Hepatic stellate cell (primary cell): ENCODE data around the gene TLR4.

Source experiments
- DNase-seq: peaks from one replicate; pipeline ENCODE4 v3.0.0; 2011; ENCODE audit warnings: low spot score

Gene TLR4

DNA sequence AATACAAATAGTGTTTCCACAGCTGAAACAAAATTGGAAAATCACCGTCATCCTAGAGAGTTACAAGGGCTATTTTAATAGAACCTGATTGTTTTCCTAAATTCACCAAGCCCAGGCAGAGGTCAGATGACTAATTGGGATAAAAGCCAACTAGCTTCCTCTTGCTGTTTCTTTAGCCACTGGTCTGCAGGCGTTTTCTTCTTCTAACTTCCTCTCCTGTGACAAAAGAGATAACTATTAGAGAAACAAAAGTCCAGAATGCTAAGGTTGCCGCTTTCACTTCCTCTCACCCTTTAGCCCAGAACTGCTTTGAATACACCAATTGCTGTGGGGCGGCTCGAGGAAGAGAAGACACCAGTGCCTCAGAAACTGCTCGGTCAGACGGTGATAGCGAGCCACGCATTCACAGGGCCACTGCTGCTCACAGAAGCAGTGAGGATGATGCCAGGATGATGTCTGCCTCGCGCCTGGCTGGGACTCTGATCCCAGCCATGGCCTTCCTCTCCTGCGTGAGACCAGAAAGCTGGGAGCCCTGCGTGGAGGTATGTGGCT, at the start of gene TLR4:
Gene TLR4, plus strand, starts transcription at position 380 of the 552 bp plus-strand sequence. Its CDS starts 70 bp downstream, at position 450.
- DNase-seq = no peak

DNA sequence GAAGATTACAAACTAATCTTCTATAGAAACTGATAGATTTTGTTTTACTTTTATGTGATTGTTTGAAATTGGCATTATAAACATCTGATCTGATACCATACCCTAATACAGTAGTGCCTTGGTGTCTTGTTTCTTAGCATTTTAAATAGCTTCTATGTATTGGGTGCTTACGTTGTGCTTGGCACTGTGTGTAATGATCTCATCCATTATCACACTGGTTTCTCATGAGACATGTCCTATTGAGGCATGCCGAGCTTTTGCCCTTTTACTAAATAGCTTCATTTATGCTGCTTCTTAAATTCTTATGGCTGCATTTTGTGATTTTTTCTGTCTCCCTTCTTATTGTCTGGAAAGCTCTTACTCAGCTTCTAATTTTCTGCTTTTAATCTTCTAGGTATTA, 48.2 kb upstream of the TLR4 start:
- no peak for DNase-seq

- DNase-seq = no peak
Measured at GRCh38 chr9:117662651-117663050, 41.6 kb upstream of the TLR4 start.

- no peak for DNase-seq
Measured at GRCh38 chr9:117664419-117664818, 39.8 kb upstream of the TLR4 start.

GRCh38 chr9:117665601-117666385, 38.4 kb upstream of the TLR4 start:
- DNase-seq = no peak

GRCh38 chr9:117671468-117671867, 32.7 kb upstream of the TLR4 start:
- DNase-seq = no peak

- DNase-seq = peak; percentile 14
Measured at GRCh38 chr9:117672369-117672768, 31.8 kb upstream of the TLR4 start.

DNA sequence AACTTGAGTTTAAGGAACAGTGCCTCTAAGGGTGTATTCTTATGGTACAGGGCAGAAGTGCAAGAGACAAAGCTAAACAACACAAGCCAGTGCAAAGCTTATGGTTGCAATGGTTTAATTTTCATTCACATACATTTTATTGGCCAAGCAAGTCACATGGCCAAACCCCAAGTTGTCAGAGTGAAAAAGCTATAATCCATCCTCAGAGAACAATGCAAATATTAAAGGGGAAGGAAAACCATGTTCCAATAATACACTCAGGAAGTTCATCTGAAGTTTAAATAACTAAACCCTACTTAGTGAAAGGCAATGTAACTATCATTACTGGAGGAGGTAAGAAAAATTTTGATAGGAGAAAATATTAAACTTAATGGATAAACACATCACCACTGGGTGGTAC, 26.6 kb upstream of the TLR4 start:
- no peak for DNase-seq

GRCh38 chr9:117678871-117679270, 25.3 kb upstream of the TLR4 start:
- no peak for DNase-seq

GRCh38 chr9:117679416-117679815, 24.8 kb upstream of the TLR4 start:
- no peak for DNase-seq

GRCh38 chr9:117681888-117682287, 22.3 kb upstream of the TLR4 start:
- no peak for DNase-seq

DNA sequence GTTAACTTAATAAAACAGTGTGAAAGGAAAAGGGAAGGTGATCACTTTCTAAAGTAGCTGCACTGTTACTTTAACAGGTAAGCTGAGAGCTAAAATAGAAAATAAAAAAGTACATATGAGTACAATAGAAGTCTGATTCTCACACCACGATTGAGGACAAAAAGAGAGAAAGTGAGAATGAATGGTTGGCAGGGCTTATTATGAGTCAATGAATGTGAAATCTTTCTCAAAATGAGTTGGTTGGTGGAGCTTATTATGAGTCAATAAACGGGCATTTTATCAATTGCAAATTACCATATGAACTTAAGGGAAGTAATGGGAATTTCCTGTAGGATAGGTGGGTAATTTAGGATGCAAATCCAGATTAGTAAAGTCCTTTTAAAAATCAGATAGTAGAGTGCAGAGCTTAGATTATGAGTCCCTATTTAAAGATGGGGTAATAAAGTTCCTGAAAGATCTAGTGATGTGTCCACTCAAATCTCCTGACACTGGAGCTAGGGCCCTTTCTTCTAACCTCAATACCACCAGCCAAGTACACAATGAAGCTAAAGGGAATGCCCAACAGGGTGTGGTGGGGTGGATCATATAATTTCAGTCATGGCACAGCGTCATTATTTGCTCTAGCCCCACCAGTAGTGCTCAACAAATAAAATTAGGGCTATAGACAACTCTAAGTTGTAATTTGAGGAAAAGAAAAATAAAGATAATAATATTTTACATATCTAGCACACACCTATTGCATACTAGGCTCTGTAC, 21.1 kb upstream of the TLR4 start:
- DNase-seq = no peak

DNA sequence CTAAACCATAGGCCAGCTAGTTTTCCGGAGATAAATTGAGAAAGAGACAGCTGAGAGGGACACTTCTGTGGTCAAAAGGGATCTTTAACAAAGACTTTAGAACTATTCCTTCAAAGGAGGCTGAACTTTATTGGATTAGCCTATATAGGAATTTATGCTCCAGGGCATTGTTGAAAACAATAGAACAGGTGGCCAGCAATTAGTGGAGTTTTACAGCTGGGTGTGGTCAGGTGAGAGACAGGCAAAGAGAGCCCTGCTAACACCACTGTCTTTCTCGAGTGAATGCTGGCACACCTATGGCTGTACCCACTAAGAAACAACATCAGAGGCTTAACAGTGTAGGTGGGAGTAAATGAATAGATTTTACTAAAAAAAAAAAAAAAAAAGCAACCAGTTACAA, 16.7 kb upstream of the TLR4 start:
- DNase-seq = no peak

DNA sequence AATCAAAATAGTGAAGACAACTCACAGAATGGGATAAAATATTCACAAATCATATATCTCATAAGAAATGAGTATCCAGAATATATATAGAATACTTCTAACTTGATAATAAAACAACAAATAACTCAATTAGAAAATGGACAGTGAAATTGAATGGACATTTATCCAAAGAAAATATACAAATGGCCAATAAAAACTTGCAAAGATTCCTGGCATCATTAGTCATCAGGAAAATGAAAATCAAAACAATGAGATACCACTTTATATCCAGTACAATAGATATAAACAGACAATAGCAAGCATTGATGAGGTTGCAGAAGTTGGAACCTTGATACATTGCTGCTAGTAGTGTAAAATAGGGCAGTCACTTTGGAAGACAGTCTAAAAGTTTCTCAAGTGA, 12.8 kb upstream of the TLR4 start:
- no peak for DNase-seq

- DNase-seq = no peak
Measured at GRCh38 chr9:117696154-117696553, 8.0 kb upstream of the TLR4 start.

- DNase-seq = no peak
Measured at GRCh38 chr9:117697046-117697445, 7.2 kb upstream of the TLR4 start.

- no peak for DNase-seq
Measured at GRCh38 chr9:117703537-117703936, 666 bp upstream of the TLR4 start.

GRCh38 chr9:117704597-117704996, 394 bp downstream of the TLR4 start:
- no peak for DNase-seq

DNA sequence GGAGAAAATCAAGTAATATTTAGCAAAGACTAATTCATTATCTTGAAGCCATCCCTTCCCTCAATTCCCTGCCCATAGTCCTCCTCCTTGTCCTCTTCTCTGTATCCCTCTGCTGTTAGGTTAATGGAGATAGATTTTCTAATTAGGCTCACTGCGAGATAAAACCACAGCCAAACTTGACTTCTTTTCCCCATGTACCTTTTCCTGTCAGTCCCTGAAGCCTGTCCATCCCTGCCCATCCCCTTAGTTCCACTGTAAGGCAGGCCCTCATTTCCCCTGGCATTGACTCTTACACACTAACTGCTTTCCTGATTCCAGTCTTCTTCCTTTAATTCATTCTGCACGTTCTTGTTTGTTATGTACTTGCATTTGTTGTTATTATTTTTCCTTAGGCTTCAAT, 1.2 kb downstream of the TLR4 start:
- no peak for DNase-seq

DNA sequence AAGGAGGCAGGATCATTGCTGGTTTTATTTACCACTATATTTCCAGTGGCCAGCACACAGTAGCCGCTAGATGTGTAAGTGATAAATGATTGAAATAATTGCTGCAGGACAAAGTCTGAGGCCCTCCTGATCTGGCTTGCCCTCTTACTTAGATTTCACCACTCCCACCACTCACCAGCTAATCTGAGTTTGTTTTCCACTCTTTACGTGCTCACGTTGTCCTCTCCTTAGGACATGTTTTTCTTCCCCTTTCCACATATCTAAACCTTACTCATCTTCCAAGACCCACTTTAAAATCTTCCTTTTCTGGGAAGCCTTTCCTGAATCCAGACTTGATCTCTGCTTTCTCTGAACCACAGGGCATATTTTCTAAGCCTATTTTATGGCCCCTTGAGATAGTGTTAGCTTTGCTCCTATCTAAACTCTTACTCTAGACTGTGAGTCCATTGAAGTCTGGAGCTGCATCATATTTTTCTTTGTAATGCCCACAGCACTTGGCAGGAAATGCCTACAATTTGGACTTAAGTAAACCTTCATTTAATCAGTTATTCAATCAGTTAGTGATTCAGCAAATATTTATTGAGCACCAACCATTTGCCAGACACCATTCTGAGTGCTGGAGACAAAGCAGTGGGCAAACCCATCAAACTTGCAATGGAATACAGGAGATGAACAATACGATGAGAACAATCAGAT, 2.4 kb downstream of the TLR4 start:
- no peak for DNase-seq

DNA sequence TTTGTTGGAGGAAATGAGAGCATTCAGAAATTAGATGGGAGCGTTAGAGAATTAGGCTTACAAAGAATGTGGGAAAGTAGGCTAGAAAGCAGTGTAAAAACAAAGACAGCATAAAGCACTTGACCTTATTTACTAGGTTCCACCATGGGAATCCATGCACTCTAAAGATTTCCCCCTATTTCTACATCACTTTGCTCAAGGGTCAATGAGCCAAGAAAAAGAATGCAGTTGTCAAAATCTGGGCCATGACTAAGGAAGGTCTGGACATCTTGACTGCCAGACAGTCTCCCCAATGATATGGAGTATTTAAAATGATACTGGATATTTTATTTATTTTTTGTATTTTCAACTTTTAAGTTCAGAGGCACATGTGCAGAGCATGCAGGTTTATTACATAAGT, 3.4 kb downstream of the TLR4 start:
- DNase-seq = no peak

GRCh38 chr9:117709936-117710335, 5.7 kb downstream of the TLR4 start:
- DNase-seq = no peak

- no peak for DNase-seq
Measured at GRCh38 chr9:117714282-117714681, 10.1 kb downstream of the TLR4 start.
